CD4-positive, alpha-beta T cell (primary cell): ENCODE measurements around the gene AKR1D1. TPM values are rescaled to one million over a fixed set of nuclear protein-coding genes. Genes with fewer than 3 reads are reported as not detected.

Source experiments
- ATAC-seq: fragments of 200-7000 bp; cut with Tn5 transposase; one replicate; pipeline ENCODE4 v1.10.0; 2022; ENCODE audit warnings: mild to moderate bottlenecking; ENCODE audit not compliant: poor library complexity
- CTCF ChIA-PET: fragments of 350-600 bp; sonication (Branson Sonifier 250); formaldehyde crosslinking; loops from one replicate; lab custom pipeline; 2021; ENCODE audit warnings: antibody characterized with exemption, inconsistent platforms; lab: Charles Lee
- POLR2A ChIA-PET: fragments of 350-600 bp; sonication (Branson Sonifier 250); formaldehyde crosslinking; loops from one replicate; lab custom pipeline; 2021; ENCODE audit warnings: antibody characterized with exemption, inconsistent platforms; lab: Charles Lee
- DNase-seq, 14 experiments: peaks; one replicate each; pipeline ENCODE4 v3.0.0-alpha.2; 2013 to 2020; ENCODE audit warnings: mixed read lengths in 2 of 14
- H3K27ac ChIP-seq, 2 donors: one replicate each; pipeline versions ENCODE4 v1.5.1 to v1.7.0; 2013; ENCODE audit warnings: low read length in 2 of 2, low read depth in 1 of 2, mild to moderate bottlenecking in 1 of 2
- H3K27me3 ChIP-seq, 2 experiments: 1 replicate in 1 of 2; 2 replicates in 1 of 2; pipeline versions ENCODE4 v1.6.1 to v1.7.0; 2013; ENCODE audit warnings: low read length in 2 of 2, control low read depth in 1 of 2, mild to moderate bottlenecking in 1 of 2, moderate library complexity in 1 of 2; ENCODE audit not compliant: insufficient read depth in 2 of 2, control insufficient read depth in 1 of 2
- H3K36me3 ChIP-seq: one replicate; pipeline ENCODE4 v1.6.1; 2013; ENCODE audit warnings: low read length, control low read depth; ENCODE audit not compliant: insufficient read depth
- H3K4me1 ChIP-seq: one replicate; pipeline ENCODE4 v1.6.1; 2013; ENCODE audit warnings: low read length, control low read depth; ENCODE audit not compliant: insufficient read depth
- H3K4me3 ChIP-seq: one replicate; pipeline ENCODE4 v1.5.1; 2013; ENCODE audit warnings: mild to moderate bottlenecking, low read length, moderate library complexity
- H3K9me3 ChIP-seq, 2 experiments: 1 replicate in 1 of 2; 2 replicates in 1 of 2; pipeline versions ENCODE4 v1.6.1 to v1.7.0; 2013; ENCODE audit warnings: low read length in 2 of 2, mild to moderate bottlenecking in 2 of 2, control low read depth in 1 of 2, moderate library complexity in 1 of 2; ENCODE audit not compliant: control insufficient read depth in 1 of 2, insufficient read depth in 1 of 2
- H3K27ac Mint-ChIP-seq: one replicate; pipeline ENCODE4 v1.8.0; 2020; ENCODE audit warnings: mixed read lengths
- H3K27me3 Mint-ChIP-seq: one replicate; pipeline ENCODE4 v1.8.0; 2021; ENCODE audit warnings: mixed read lengths
- H3K36me3 Mint-ChIP-seq: one replicate; pipeline ENCODE4 v1.8.0; 2021; ENCODE audit warnings: low read depth, mixed read lengths
- H3K4me1 Mint-ChIP-seq: one replicate; pipeline ENCODE4 v1.8.0; 2021; ENCODE audit warnings: low read depth, mixed read lengths
- H3K4me3 Mint-ChIP-seq: one replicate; pipeline ENCODE4 v1.8.0; 2020; ENCODE audit warnings: mild to moderate bottlenecking, mixed read lengths
- H3K9me3 Mint-ChIP-seq: one replicate; pipeline ENCODE4 v1.8.0; 2020; ENCODE audit warnings: mixed read lengths
- CTCF ChIP-seq: fragments of 200-600 bp; IDR thresholded peaks from one replicate; pipeline ENCODE4 v1.8.0; 2022; ENCODE audit warnings: antibody characterized with exemption, mild to moderate bottlenecking
- intact Hi-C, 2 experiments: fragments of 100-400 bp; cut with DNase I in 1 of 2; cut with micrococcal nuclease in 1 of 2; formaldehyde crosslinking; loops; one replicate each; pipeline versions ENCODE4 v1.15.1 to v1.9.0; 2023 to 2025; cut with DNase I, micrococcal nuclease
- total RNA-seq, 174 experiments: library from RNA in 2 of 174; stranded (reverse) in 2 of 174; gene quantifications; one replicate each; pipeline ENCODE4 v1.2.3 and lab custom pipeline; 2021 to 2026

AKR1D1 gene
- total RNA-seq, 2 experiments from 2014 or later, result not detected

GRCh38 chr7:138164804-138165203, 88.5 kb downstream of the AKR1D1 start:
- intact Hi-C loops, result no loop called here
- Mint-ChIP-seq H3K27ac (no peak overlapping the region), H3K36me3 (peaks cover 4% of the 10 kb centered on the region), H3K4me1 (peaks cover 4% of the 10 kb centered on the region), H3K4me3 (no peak overlapping the region), H3K9me3 (peaks cover 6% of the 10 kb centered on the region), H3K27me3 (peaks cover 24% of the 10 kb centered on the region)
- Histone ChIP-seq H3K9me3 (peaks cover 10 to 12% of the 10 kb centered on the region in 2 experiments), H3K36me3 (no peaks in the 10 kb centered on the region), H3K4me1 (no peaks in the 10 kb centered on the region), H3K27me3 (peaks cover 4 to 9% of the 10 kb centered on the region in 2 experiments), H3K4me3 (no peak overlapping the region), H3K27ac (no peak overlapping the region)
- no peak for DNase-seq
- POLR2A ChIA-PET, result no interaction called here
- no peak for ATAC-seq
- CTCF ChIA-PET, result interaction anchor here (0.6 to 0.7 kb wide), 3 partner anchors 56 to 584 kb away, joined by 3 read pairs; no protein-coding TSS in a partner anchor
- no peak for TF ChIP-seq CTCF

GRCh38 chr7:138166681-138167080, 90.4 kb downstream of the AKR1D1 start:
- Mint-ChIP-seq H3K9me3 (peaks cover 6% of the 10 kb centered on the region), H3K27me3 (peaks cover 32% of the 10 kb centered on the region), H3K4me1 (peaks cover 10% of the 10 kb centered on the region), H3K4me3 (no peak overlapping the region), H3K36me3 (peaks cover 4% of the 10 kb centered on the region), H3K27ac (no peak overlapping the region)
- DNase-seq (no peak), ATAC-seq (no peak)
- ChIA-PET POLR2A (no interaction called here), CTCF (no interaction called here)
- Histone ChIP-seq H3K27me3 (peaks cover 4 to 9% of the 10 kb centered on the region in 2 experiments), H3K9me3 (peaks cover 10 to 12% of the 10 kb centered on the region in 2 experiments), H3K27ac (no peak overlapping the region), H3K36me3 (no peaks in the 10 kb centered on the region), H3K4me1 (no peaks in the 10 kb centered on the region), H3K4me3 (no peak overlapping the region)
- TF ChIP-seq CTCF, result no peak
- intact Hi-C loops, result no loop called here

GRCh38 chr7:138167222-138167621, 91.0 kb downstream of the AKR1D1 start:
- Mint-ChIP-seq H3K4me3 (no peak overlapping the region), H3K9me3 (peaks cover 6% of the 10 kb centered on the region), H3K4me1 (peaks cover 10% of the 10 kb centered on the region), H3K36me3 (peaks cover 4% of the 10 kb centered on the region), H3K27ac (no peak overlapping the region), H3K27me3 (peaks cover 32% of the 10 kb centered on the region)
- intact Hi-C loops, result no loop called here
- CTCF ChIA-PET, result no interaction called here
- no peak for TF ChIP-seq CTCF
- H3K27me3 ChIP-seq, result peaks cover 7 to 9% of the 10 kb centered on the region in 2 experiments
- no peaks in the 10 kb centered on the region for H3K36me3 ChIP-seq
- no peak overlapping the region for H3K27ac ChIP-seq
- H3K9me3 ChIP-seq, result peaks cover 10 to 12% of the 10 kb centered on the region in 2 experiments
- no peak overlapping the region for H3K4me3 ChIP-seq
- H3K4me1 ChIP-seq, result no peaks in the 10 kb centered on the region
- DNase-seq (no peak), ATAC-seq (no peak)
- POLR2A ChIA-PET, result no interaction called here
